GM10248 (cell line): Measurements from ENCODE around the gene AFP.

ENCODE experiments used
- CTCF ChIA-PET: fragments of 300-600 bp; sonication (Branson Sonifier 250); formaldehyde crosslinking; extraction: SDS; loops from one replicate; lab custom pipeline; 2021; ENCODE audit warnings: antibody characterized with exemption; lab: Yijun Ruan, JAX
- POLR2A ChIA-PET: fragments of 350-650 bp; sonication (Branson Sonifier 250); formaldehyde crosslinking; extraction: SDS; loops from one replicate; lab custom pipeline; 2020; ENCODE audit warnings: antibody characterized with exemption; lab: Yijun Ruan, JAX
- DNase-seq: peaks from one replicate; pipeline ENCODE4 v3.0.0; 2012; ENCODE audit errors: extremely low spot score
- TF ChIP-seq, protein P1 (sequence below): IDR thresholded peaks from 2 replicates; pipeline ENCODE4 v1.5.1; 2012; ENCODE audit warnings: mild to moderate bottlenecking, low read depth; ENCODE audit errors: extremely low read depth, missing control alignments, control extremely low read depth

Gene AFP

DNA sequence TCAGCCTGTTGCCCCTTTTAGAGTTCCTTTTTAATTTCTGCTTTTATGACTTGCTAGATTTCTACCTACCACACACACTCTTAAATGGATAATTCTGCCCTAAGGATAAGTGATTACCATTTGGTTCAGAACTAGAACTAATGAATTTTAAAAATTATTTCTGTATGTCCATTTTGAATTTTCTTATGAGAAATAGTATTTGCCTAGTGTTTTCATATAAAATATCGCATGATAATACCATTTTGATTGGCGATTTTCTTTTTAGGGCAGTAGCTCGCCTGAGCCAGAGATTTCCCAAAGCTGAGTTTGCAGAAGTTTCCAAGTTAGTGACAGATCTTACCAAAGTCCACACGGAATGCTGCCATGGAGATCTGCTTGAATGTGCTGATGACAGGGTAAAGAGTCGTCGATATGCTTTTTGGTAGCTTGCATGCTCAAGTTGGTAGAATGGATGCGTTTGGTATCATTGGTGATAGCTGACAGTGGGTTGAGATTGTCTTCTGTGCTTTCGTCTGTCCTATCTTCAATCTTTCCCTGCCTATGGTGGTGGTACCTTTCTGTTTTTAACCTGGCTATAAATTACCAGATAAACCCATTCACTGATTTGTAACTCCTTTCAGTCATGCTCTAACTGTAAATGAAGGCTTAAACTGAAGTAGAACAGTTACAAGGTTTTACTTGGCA lies 24.1 kb upstream of the AFP start:
- ChIA-PET CTCF (interaction anchor here (1.2 kb wide), 1 partner anchor 34 kb away, joined by 3 read pairs; no protein-coding TSS in a partner anchor), POLR2A (no interaction called here)
- TF ChIP-seq, protein P1, sequence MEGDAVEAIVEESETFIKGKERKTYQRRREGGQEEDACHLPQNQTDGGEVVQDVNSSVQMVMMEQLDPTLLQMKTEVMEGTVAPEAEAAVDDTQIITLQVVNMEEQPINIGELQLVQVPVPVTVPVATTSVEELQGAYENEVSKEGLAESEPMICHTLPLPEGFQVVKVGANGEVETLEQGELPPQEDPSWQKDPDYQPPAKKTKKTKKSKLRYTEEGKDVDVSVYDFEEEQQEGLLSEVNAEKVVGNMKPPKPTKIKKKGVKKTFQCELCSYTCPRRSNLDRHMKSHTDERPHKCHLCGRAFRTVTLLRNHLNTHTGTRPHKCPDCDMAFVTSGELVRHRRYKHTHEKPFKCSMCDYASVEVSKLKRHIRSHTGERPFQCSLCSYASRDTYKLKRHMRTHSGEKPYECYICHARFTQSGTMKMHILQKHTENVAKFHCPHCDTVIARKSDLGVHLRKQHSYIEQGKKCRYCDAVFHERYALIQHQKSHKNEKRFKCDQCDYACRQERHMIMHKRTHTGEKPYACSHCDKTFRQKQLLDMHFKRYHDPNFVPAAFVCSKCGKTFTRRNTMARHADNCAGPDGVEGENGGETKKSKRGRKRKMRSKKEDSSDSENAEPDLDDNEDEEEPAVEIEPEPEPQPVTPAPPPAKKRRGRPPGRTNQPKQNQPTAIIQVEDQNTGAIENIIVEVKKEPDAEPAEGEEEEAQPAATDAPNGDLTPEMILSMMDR: no peak
- no peak for DNase-seq

DNA sequence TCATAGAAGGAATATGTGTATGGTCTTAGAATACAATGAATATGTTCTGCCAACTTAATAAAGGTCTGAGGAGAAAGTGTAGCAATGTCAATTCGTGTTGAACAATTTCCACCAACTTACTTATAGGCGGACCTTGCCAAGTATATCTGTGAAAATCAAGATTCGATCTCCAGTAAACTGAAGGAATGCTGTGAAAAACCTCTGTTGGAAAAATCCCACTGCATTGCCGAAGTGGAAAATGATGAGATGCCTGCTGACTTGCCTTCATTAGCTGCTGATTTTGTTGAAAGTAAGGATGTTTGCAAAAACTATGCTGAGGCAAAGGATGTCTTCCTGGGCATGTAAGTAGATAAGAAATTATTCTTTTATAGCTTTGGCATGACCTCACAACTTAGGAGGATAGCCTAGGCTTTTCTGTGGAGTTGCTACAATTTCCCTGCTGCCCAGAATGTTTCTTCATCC lies 22.7 kb upstream of the AFP start:
- DNase-seq: no peak
- TF ChIP-seq, protein P1: no peak
- POLR2A ChIA-PET: no interaction called here
- CTCF ChIA-PET: interaction anchor here (1.0 kb wide), 1 partner anchor 12 kb away, joined by 3 read pairs; no protein-coding TSS in a partner anchor

DNA sequence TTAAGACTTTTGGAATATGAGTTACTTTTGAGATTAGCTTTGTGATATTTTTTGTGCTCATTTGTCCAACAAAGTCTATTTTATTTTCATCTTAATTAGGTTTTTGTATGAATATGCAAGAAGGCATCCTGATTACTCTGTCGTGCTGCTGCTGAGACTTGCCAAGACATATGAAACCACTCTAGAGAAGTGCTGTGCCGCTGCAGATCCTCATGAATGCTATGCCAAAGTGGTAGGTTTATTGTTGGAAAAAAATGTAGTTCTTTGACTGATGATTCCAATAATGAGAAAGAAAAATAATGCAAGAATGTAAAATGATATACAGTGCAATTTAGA lies 21.1 kb upstream of the AFP start:
- DNase-seq: no peak
- CTCF ChIA-PET: interaction anchor here (1.0 kb wide), 1 partner anchor 15 kb away, joined by 3 read pairs; no protein-coding TSS in a partner anchor
- TF ChIP-seq, protein P1: no peak
- POLR2A ChIA-PET: no interaction called here

DNA sequence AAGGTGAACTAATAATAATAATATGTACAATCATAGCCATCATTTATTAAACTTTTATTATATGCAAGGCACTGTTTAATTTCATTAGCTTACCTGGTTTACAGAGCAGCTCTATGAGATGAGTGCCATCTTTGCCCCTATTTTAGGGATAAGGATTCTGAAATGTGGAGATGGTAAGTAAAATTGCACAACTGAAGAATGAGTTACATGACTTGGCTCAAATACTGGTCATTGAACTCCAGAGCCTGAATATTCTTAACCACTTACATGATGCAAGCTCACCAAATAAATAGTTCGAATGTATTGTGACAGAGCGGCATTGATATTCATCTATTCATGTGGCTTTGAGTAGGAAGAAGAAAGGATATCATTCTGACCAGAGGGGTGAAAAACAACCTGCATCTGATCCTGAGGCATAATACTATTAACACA lies 20.2 kb upstream of the AFP start:
- ChIA-PET CTCF (no interaction called here), POLR2A (no interaction called here)
- TF ChIP-seq, protein P1: no peak
- no peak for DNase-seq

DNA sequence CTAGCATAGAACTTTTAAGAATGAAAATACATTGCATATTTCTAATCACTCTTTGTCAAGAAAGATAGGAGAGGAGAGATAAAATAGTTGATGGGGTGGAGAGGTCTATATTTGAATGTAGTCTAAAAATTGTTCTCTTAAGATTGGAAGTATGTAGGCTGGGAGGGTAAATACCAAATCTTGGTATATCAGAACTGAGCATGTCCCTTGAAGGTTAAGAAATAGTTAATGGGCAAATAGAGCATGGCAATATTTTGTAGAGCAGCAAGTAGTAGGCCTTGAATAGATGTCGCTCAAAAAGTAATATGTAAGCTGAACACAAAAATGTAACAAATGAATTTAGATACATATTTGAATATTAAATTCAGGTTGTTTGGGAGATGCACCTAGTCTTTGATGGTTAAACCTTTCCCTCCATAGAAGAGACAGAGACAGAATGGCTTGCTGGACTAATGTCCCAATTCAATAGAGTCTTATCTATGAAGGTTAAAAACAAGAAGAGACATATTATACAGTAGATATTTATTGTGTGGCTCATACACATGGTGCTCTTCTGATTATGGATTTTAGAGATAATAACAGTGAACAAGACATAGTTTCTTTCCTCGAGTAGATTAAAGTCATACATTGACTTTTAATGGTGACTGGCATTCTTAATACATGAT lies 19.5 kb upstream of the AFP start:
- ChIA-PET POLR2A (no interaction called here), CTCF (no interaction called here)
- DNase-seq: no peak
- TF ChIP-seq, protein P1: no peak

DNA sequence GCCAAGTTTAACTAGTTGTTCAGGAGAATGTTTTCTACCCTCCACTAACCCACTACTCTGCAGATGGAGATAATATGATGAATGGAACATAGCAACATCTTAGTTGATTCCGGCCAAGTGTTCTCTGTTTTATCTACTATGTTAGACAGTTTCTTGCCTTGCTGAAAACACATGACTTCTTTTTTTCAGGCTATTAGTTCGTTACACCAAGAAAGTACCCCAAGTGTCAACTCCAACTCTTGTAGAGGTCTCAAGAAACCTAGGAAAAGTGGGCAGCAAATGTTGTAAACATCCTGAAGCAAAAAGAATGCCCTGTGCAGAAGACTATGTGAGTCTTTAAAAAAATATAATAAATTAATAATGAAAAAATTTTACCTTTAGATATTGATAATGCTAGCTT lies 18.7 kb upstream of the AFP start:
- POLR2A ChIA-PET: no interaction called here
- CTCF ChIA-PET: interaction anchor here (0.9 to 4.5 kb wide), 2 partner anchors 15 to 21 kb away, joined by 3 to 15 read pairs; no protein-coding TSS in a partner anchor
- TF ChIP-seq, protein P1: no peak
- DNase-seq: no peak
